ENCODE data around the gene TSGA10IP.

GRCh38 chr11:65911682-65912568 lies 33.4 kb upstream of the TSGA10IP start:
- TF ChIP-seq CTCF (IDR thresholded peaks at IDR 0.05) = peak in 2 of 5 experiments; percentile 14 to 16
- no peak for TF ChIP-seq POLR2A (IDR thresholded peaks at IDR 0.05)
- peak in 2 of 3 donors; percentile 11 to 42 for TF ChIP-seq POLR2AphosphoS5 (IDR thresholded peaks at IDR 0.05)
- TF ChIP-seq EP300 (IDR thresholded peaks at IDR 0.05; ENCODE audit: low read depth) = no peak
